OCI-LY1 (cell line): Measurements from ENCODE around the gene C14orf39.

Experiments used
- H2AFZ ChIP-seq: fragments of 200-600 bp; sonication (generic), shearing (Covaris generic); 2 replicates; pipeline ENCODE4 v1.6.0; 2014; ENCODE audit warnings: antibody characterized with exemption, mild to moderate bottlenecking, low read length
- H3F3A ChIP-seq: fragments of 200-600 bp; sonication (generic), shearing (Covaris generic); 2 replicates; pipeline ENCODE4 v1.6.0; 2014; ENCODE audit warnings: mild to moderate bottlenecking, antibody characterized with exemption, low read length, moderate library complexity; ENCODE audit not compliant: insufficient read depth
- H3K27ac ChIP-seq: fragments of 200-600 bp; sonication (generic); 2 replicates; pipeline ENCODE4 v1.5.1; 2014; ENCODE audit warnings: low read length, mixed run types, mild to moderate bottlenecking, low read depth; ENCODE audit not compliant: poor library complexity, severe bottlenecking
- H3K27me3 ChIP-seq: fragments of 200-600 bp; sonication (generic); 2 replicates; pipeline ENCODE4 v1.6.0; 2014; ENCODE audit warnings: antibody characterized with exemption, mild to moderate bottlenecking, low read length, moderate library complexity; ENCODE audit not compliant: insufficient read depth
- H3K36me3 ChIP-seq: fragments of 200-600 bp; sonication (generic); 2 replicates; pipeline ENCODE4 v1.6.1; 2014; ENCODE audit warnings: mild to moderate bottlenecking, antibody characterized with exemption, low read length, moderate library complexity, mixed read lengths; ENCODE audit not compliant: insufficient read depth
- H3K4me1 ChIP-seq: fragments of 200-600 bp; sonication (generic); 2 replicates; pipeline ENCODE4 v1.5.1; 2014; ENCODE audit warnings: mild to moderate bottlenecking, low read length, moderate library complexity; ENCODE audit not compliant: insufficient read depth, severe bottlenecking
- H3K4me2 ChIP-seq: fragments of 200-600 bp; sonication (generic), shearing (Covaris generic); 2 replicates; pipeline ENCODE4 v1.6.1; 2014; ENCODE audit warnings: low read length
- H3K4me3 ChIP-seq: fragments of 200-600 bp; sonication (generic); 2 replicates; pipeline ENCODE4 v1.5.1; 2014; ENCODE audit warnings: low read length, low read depth, mild to moderate bottlenecking, mixed read lengths; ENCODE audit not compliant: poor library complexity, severe bottlenecking
- H3K79me2 ChIP-seq: fragments of 200-600 bp; shearing (Covaris generic); 2 replicates; pipeline ENCODE4 v1.6.1; 2016; ENCODE audit warnings: mixed run types, low read length, mixed read lengths; ENCODE audit not compliant: insufficient read depth
- H3K9ac ChIP-seq: fragments of 200-600 bp; sonication (generic), shearing (Covaris generic); 2 replicates; pipeline ENCODE4 v1.6.1; 2014; ENCODE audit warnings: mild to moderate bottlenecking, low read length, mixed read lengths
- H3K9me2 ChIP-seq: fragments of 200-600 bp; sonication (generic), shearing (Covaris generic); 2 replicates; pipeline ENCODE4 v1.6.1; 2014; ENCODE audit warnings: low read depth, mild to moderate bottlenecking, low read length, mixed read lengths
- H3K9me3 ChIP-seq: fragments of 200-600 bp; shearing (Covaris generic); 2 replicates; pipeline ENCODE4 v1.6.1; 2014; ENCODE audit warnings: low read length, mixed read lengths
- H4K20me1 ChIP-seq: fragments of 200-600 bp; sonication (generic), shearing (Covaris generic); 2 replicates; pipeline ENCODE4 v1.6.0; 2016; ENCODE audit warnings: mild to moderate bottlenecking, low read length; ENCODE audit not compliant: insufficient read depth
- CTCF ChIP-seq: fragments of 200-600 bp; sonication (generic), shearing (Covaris generic); IDR thresholded peaks from 2 replicates; pipeline ENCODE4 v1.5.1; 2017; ENCODE audit warnings: mild to moderate bottlenecking, antibody characterized with exemption, low read length, moderate library complexity, mixed read lengths
- EZH2 ChIP-seq: fragments of 200-600 bp; sonication (generic), shearing (Covaris generic); IDR thresholded peaks from 2 replicates; pipeline ENCODE4 v1.8.0; 2017; ENCODE audit warnings: borderline replicate concordance, mixed run types, mild to moderate bottlenecking, antibody characterized with exemption, low read length, moderate library complexity, mixed read lengths

Gene C14orf39

DNA sequence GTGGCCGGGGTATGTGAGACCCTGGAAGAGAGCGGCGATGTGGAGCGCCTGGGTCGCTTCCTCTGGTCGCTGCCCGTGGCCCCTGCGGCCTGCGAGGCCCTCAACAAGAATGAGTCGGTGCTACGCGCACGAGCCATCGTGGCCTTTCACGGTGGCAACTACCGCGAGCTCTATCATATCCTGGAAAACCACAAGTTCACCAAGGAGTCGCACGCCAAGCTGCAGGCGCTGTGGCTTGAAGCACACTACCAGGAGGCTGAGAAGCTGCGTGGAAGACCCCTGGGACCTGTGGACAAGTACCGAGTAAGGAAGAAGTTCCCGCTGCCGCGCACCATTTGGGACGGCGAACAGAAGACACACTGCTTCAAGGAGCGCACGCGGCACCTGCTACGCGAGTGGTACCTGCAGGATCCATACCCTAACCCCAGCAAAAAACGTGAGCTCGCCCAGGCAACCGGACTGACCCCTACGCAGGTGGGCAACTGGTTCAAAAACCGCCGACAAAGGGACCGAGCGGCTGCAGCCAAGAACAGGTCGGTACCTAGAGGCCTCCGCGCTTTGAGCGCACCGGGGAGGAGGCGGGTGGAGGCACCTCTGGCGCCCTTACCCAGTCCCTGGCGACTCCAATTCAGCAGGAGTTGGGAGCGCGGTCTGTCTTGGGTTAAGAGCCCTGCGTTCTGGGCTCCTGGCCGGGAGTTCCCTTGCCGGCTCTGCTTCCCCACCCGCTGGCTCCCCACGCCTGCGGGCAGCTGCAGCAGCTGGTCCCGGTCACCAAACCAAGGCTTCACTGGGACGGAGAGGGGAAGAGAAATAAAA is 23.8 kb upstream of the C14orf39 start:
- H3K4me1 ChIP-seq, result peaks cover 3% of the 10 kb centered on the region
- no peak overlapping the region for H3K27ac ChIP-seq
- H2AFZ ChIP-seq, result no peak overlapping the region
- no peaks in the 10 kb centered on the region; the same call in 1 of the 2 replicates for H3K27me3 ChIP-seq
- no peaks in the 10 kb centered on the region for H3F3A ChIP-seq
- no peaks in the 10 kb centered on the region for H3K36me3 ChIP-seq
- no peak overlapping the region for H3K4me3 ChIP-seq
- no peaks in the 10 kb centered on the region for H3K79me2 ChIP-seq
- TF ChIP-seq CTCF (no peak), EZH2 (no peak)
- no peaks in the 10 kb centered on the region for H3K9me2 ChIP-seq
- no peak overlapping the region for H3K4me2 ChIP-seq
- no peaks in the 10 kb centered on the region for H4K20me1 ChIP-seq
- no peaks in the 10 kb centered on the region for H3K9me3 ChIP-seq
- H3K9ac ChIP-seq, result no peak overlapping the region

- no peaks in the 10 kb centered on the region for H3K79me2 ChIP-seq
- no peak within 1 kb of the TSS for H3K9ac ChIP-seq
- H4K20me1 ChIP-seq, result no peaks in the 10 kb centered on the region
- no peak within 1 kb of the TSS for H3K4me3 ChIP-seq
- H3K9me2 ChIP-seq, result no peaks in the 10 kb centered on the region
- no peaks in the 10 kb centered on the region for H3K4me1 ChIP-seq
- no peak within 1 kb of the TSS for H3K27ac ChIP-seq
- no peaks in the 10 kb centered on the region; the same call in 1 of the 2 replicates for H3K27me3 ChIP-seq
- H3K9me3 ChIP-seq, result no peaks in the 10 kb centered on the region
- H3F3A ChIP-seq, result no peaks in the 10 kb centered on the region
- H3K4me2 ChIP-seq, result no peak within 1 kb of the TSS
- no peak for TF ChIP-seq EZH2
- H3K36me3 ChIP-seq, result no peaks in the 10 kb centered on the region
- H2AFZ ChIP-seq, result no peak within 1 kb of the TSS
These were observed 23.0 kb upstream of the C14orf39 start, which contains the start of gene SIX6 for GRCh38 chr14:60508707-60509437. Gene SIX6 (plus strand): TSS chr14:60509146. CDS start chr14:60509399, 253 bp downstream.

- no peaks in the 10 kb centered on the region; the same call in 1 of the 2 replicates for H3K27me3 ChIP-seq
- TF ChIP-seq CTCF, result no peak
- H3K4me2 ChIP-seq, result no peak overlapping the region
- H3F3A ChIP-seq, result no peaks in the 10 kb centered on the region
- H3K9me3 ChIP-seq, result no peaks in the 10 kb centered on the region
- H3K9ac ChIP-seq, result no peak overlapping the region
- no peak overlapping the region for H3K4me3 ChIP-seq
- no peaks in the 10 kb centered on the region for H4K20me1 ChIP-seq
- H3K9me2 ChIP-seq, result no peaks in the 10 kb centered on the region
- H3K36me3 ChIP-seq, result no peaks in the 10 kb centered on the region
- H3K4me1 ChIP-seq, result no peaks in the 10 kb centered on the region
- H2AFZ ChIP-seq, result no peak overlapping the region
- H3K79me2 ChIP-seq, result no peaks in the 10 kb centered on the region
- H3K27ac ChIP-seq, result no peak overlapping the region
These were observed 22.5 kb upstream of the C14orf39 start for GRCh38 chr14:60508363-60508706.
